Spleen (tissue), 7 donors: ENCODE measurements around the gene P2RX7.

Source experiments
- POLR2A ChIP-seq, 3 donors: fragments of 450-650 bp; IDR thresholded peaks; one replicate each; pipeline ENCODE4 v1.5.1; 2017; ENCODE audit warnings: antibody characterized with exemption in 3 of 3, mild to moderate bottlenecking in 1 of 3
- POLR2AphosphoS5 ChIP-seq, 3 donors: sonication (generic); formaldehyde crosslinking; IDR thresholded peaks; one replicate each; pipeline ENCODE4 v1.5.1; 2017; ENCODE audit warnings: antibody characterized with exemption in 3 of 3
- TF ChIP-seq, protein P1 (sequence below), 11 experiments: fragments of 200-600 bp in 7 of 11; fragments of 450-650 bp in 4 of 11; sonication (generic) in 4 of 11; IDR thresholded peaks in 8 of 11; conservative IDR thresholded peaks in 3 of 11; 1 replicate in 7 of 11; 2 replicates in 4 of 11; pipeline versions ENCODE4 v1.4.0 to v1.8.0; 2016 to 2021; ENCODE audit warnings: antibody characterized with exemption in 11 of 11, inconsistent platforms in 4 of 11, mild to moderate bottlenecking in 1 of 11
- donor health status: DM: no; HTN: no; CAD: no; lungs with moderate emphysema.
- donor health status: DM: no; HTN: no; CAD: no.
- donor health status: DM: no; HTN: no; CAD: no.

GRCh38 chr12:121114806-121115205 is 17.9 kb upstream of the P2RX7 start:
- TF ChIP-seq POLR2A (IDR thresholded peaks at IDR 0.05) (no peak), POLR2AphosphoS5 (IDR thresholded peaks at IDR 0.05) (no peak)
- TF ChIP-seq, protein P1, sequence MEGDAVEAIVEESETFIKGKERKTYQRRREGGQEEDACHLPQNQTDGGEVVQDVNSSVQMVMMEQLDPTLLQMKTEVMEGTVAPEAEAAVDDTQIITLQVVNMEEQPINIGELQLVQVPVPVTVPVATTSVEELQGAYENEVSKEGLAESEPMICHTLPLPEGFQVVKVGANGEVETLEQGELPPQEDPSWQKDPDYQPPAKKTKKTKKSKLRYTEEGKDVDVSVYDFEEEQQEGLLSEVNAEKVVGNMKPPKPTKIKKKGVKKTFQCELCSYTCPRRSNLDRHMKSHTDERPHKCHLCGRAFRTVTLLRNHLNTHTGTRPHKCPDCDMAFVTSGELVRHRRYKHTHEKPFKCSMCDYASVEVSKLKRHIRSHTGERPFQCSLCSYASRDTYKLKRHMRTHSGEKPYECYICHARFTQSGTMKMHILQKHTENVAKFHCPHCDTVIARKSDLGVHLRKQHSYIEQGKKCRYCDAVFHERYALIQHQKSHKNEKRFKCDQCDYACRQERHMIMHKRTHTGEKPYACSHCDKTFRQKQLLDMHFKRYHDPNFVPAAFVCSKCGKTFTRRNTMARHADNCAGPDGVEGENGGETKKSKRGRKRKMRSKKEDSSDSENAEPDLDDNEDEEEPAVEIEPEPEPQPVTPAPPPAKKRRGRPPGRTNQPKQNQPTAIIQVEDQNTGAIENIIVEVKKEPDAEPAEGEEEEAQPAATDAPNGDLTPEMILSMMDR (IDR thresholded peaks at IDR 0.05 in 8 of 11, conservative IDR thresholded peaks at IDR 0.05 in 3 of 11): no peak
